Subcutaneous abdominal adipose tissue (tissue), 5 donors: ENCODE results near the gene CFAP61.

ENCODE experiments used
- H3K27ac ChIP-seq: one replicate; pipeline ENCODE4 v1.7.0; 2013; ENCODE audit warnings: low read depth, mild to moderate bottlenecking, inconsistent platforms, low read length, moderate library complexity
- H3K27me3 ChIP-seq, 5 donors: one replicate each; pipeline ENCODE4 v1.7.0; 2013; ENCODE audit warnings: low read length in 5 of 5, inconsistent platforms in 1 of 5; ENCODE audit not compliant: control insufficient read depth in 5 of 5, insufficient read depth in 4 of 5
- H3K36me3 ChIP-seq, 5 donors: one replicate each; pipeline ENCODE4 v1.7.0; 2013; ENCODE audit warnings: low read length in 5 of 5; ENCODE audit not compliant: control insufficient read depth in 5 of 5, insufficient read depth in 5 of 5
- H3K4me1 ChIP-seq, 5 donors: one replicate each; pipeline ENCODE4 v1.7.0; 2013; ENCODE audit warnings: low read length in 5 of 5, mild to moderate bottlenecking in 3 of 5, moderate library complexity in 1 of 5; ENCODE audit not compliant: control insufficient read depth in 5 of 5, insufficient read depth in 5 of 5
- H3K4me3 ChIP-seq, 5 donors: one replicate each; pipeline ENCODE4 v1.7.0; 2013; ENCODE audit warnings: low read length in 5 of 5, low read depth in 1 of 5
- H3K9ac ChIP-seq, 5 donors: one replicate each; pipeline ENCODE4 v1.7.0; 2013; ENCODE audit warnings: low read length in 5 of 5, mild to moderate bottlenecking in 4 of 5, moderate library complexity in 3 of 5
- H3K9me3 ChIP-seq, 5 donors: one replicate each; pipeline ENCODE4 v1.7.0; 2013; ENCODE audit warnings: low read length in 5 of 5; ENCODE audit not compliant: control insufficient read depth in 5 of 5
- donor health status: healthy.
- donor health status: healthy.
- donor health status: healthy.
- donor health status: healthy.
- donor health status: healthy.

The CFAP61 gene

DNA sequence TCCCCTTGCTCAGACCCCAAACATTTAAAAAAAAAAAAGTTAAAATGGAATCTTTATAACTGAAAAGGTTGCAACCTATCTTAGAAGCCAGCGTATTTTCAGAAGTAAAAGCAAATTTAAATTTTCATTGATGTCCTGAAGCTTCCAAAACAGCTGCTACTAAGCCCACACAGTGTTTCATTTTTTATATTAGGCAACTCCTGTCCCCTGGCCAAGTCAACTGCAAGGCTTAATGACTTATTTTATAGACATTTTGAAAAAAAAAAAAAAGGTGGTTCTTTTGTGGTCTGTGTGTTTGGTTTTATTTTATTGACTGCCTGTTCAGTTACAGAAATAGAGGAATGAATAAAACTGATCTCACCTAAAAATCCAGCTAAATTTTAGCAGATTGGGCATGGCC, 13.0 kb downstream of the CFAP61 start:
- Histone ChIP-seq H3K4me3 (no peak overlapping the region), H3K9me3 (no peaks in the 10 kb centered on the region), H3K4me1 (no peaks in the 10 kb centered on the region)

DNA sequence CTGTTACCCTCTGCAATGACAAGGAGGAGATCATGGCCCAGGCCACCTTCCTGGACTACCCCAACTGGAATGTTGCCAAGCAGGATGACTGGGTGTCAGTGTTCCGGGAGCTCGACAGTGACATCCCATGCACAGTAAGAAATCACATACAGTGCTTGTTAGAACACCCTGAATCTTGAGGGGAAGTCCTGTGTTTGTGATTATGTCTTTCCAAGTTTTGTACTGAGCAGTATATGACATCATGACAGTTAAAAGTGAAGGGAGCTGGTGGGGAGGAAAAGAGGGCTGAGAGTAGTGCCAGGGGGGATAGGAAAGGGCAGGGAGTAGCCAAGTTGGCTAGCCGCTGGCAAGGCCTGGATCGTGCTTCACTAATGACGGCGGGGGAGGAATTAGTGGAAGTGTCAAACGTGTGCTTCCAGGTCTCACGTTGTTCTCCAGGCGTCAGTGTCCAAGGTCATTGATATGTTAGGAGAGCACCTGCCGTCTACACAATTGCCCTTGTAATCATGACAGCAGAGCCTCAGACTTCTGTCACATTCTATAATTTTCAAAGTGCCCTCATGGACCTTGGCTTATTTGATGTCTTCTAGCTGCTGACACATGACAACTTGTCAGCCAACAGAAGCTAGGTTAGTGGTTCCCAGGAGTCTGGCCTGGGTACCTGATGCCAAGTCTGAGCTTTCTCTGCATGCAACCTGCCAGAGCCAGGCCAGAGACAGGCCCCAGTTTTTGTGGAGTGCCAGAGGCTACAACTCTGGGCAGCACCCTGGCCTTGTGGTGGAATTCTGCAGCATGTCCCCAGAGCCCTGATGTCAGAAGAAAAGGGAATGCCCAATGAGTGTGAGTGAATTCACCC, 18.8 kb downstream of the CFAP61 start:
- H3K27ac ChIP-seq = no peak overlapping the region
- H3K9me3 ChIP-seq = no peaks in the 10 kb centered on the region
- no peaks in the 10 kb centered on the region for H3K4me1 ChIP-seq
- H3K36me3 ChIP-seq = no peaks in the 10 kb centered on the region
- H3K4me3 ChIP-seq = no peak overlapping the region
- peaks cover 0 to 8% (median 3%) of the 10 kb centered on the region in 5 donors for H3K27me3 ChIP-seq
- no peak overlapping the region for H3K9ac ChIP-seq

More for the DNA sequence above, 13.0 kb downstream of the CFAP61 start:
- Histone ChIP-seq H3K36me3 (no peaks in the 10 kb centered on the region), H3K27me3 (peaks cover 0 to 6% (median 0%) of the 10 kb centered on the region in 5 donors), H3K9ac (no peak overlapping the region), H3K27ac (no peak overlapping the region)

DNA sequence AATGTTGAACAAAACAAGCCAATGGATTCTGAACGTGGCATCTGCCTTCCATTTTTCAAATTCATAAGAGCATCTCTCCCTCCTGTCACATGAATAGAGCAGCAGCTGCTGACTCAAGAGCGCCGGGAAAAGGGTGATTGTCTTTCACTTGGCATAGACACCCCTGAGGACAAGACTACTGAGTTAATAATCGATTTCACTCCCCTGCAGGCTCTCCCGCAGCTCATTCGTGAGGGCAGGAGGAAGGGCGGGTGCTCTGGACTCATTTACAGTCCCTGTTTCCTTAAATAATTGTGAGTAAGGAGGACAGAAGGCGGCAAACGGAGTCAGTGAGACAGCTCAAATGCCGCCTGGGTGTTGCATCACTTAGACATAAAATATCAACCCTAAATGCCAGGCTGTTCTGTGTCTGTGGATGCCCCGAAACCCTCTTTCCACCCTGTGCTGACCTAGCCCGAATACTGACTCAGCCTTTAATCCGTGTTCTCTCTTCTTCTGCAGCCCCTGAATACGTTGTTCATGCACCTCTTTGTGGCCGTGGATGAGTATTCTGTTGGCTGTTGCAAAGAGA, 21.6 kb downstream of the CFAP61 start:
- Histone ChIP-seq H3K27me3 (peaks cover 0 to 8% (median 3%) of the 10 kb centered on the region in 5 donors), H3K36me3 (no peaks in the 10 kb centered on the region), H3K9ac (no peak overlapping the region), H3K9me3 (no peaks in the 10 kb centered on the region), H3K27ac (no peak overlapping the region), H3K4me1 (no peaks in the 10 kb centered on the region), H3K4me3 (no peak overlapping the region)

DNA sequence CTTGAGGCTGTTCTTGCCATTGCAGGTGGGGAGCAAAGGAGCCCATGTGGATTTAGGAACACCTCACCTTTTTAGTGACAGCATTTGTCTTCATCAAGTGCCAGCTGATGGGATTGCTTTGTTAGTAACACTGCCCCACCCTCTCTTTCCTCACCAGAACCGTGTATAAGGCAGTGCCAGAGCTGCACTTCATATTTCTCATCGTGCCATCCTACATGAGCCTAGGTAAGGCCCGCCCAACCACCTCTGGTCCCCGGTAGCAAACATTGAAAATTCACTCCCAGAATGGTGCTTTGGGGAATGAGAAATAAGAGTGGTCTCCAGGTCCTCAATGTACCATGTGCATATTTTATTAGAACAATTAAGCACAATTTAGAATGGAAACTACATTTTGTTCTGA, 22.7 kb downstream of the CFAP61 start:
- H3K9ac ChIP-seq = no peak overlapping the region
- no peak overlapping the region for H3K27ac ChIP-seq
- no peaks in the 10 kb centered on the region for H3K4me1 ChIP-seq
- H3K27me3 ChIP-seq = peaks cover 0 to 8% (median 3%) of the 10 kb centered on the region in 5 donors
- no peaks in the 10 kb centered on the region for H3K9me3 ChIP-seq
- no peaks in the 10 kb centered on the region for H3K36me3 ChIP-seq
- no peak overlapping the region for H3K4me3 ChIP-seq

DNA sequence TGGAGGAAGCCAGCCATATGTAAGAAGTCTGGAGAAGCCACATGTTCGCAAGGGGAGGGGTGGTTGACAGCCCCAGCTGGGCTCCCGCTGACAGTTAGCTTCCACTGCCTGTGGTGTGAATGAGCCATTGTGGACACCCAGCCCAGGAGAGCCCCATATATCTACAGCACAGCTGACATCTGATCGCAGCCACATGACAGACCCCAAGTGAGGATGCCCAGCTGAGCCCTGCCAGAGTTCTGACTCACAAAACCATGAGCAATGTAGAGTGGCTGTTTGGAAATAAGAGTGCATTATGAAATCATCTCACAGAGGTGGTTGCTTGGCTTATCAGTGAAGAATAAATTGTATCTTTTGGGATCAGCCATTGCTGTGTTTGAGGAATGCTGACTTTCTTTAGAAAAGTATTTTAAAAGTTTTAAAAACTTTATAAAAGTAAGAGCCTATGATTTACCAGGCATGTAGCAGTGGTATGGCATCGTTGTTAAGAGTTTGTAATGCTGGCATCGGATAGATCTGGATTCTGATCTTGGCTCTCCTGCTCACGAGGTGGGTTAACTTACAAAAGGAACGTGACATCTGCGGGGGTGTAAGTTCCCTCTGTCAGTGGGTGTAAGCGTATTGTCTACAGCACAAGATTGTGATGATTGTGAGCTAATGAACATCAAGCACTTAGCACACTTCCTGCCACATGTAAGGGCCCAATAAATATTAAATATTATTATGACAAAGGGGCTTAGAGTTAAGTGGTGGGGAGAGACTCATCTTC, 24.1 kb downstream of the CFAP61 start:
- Histone ChIP-seq H3K27me3 (peaks cover 0 to 9% (median 5%) of the 10 kb centered on the region in 5 donors), H3K9me3 (no peaks in the 10 kb centered on the region), H3K4me1 (no peaks in the 10 kb centered on the region), H3K27ac (no peak overlapping the region), H3K4me3 (no peak overlapping the region), H3K9ac (no peak overlapping the region), H3K36me3 (no peaks in the 10 kb centered on the region)

DNA sequence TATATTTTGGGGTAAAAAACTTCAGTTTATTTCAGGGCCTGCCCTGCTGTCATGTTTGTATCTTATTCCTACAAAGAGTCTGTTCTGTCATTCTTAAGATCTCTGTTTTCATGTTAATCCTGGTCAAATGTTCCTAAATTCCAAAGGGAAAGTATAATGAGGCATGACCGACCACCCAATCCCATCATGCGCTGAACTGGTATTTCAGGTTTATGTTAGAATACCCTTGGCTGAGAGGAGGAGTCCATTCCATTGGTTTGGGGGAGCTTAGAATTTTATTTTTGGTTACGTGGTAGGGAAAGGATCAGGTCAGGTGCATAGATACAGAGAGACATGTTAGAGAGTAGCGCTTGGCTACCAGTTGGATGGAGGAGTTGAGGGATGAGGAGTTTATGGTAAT, 25.7 kb downstream of the CFAP61 start:
- peaks cover 0 to 15% (median 7%) of the 10 kb centered on the region in 5 donors for H3K27me3 ChIP-seq
- H3K27ac ChIP-seq = no peak overlapping the region
- H3K4me3 ChIP-seq = no peak overlapping the region
- H3K36me3 ChIP-seq = no peaks in the 10 kb centered on the region
- no peak overlapping the region for H3K9ac ChIP-seq
- no peaks in the 10 kb centered on the region for H3K4me1 ChIP-seq
- no peaks in the 10 kb centered on the region for H3K9me3 ChIP-seq

DNA sequence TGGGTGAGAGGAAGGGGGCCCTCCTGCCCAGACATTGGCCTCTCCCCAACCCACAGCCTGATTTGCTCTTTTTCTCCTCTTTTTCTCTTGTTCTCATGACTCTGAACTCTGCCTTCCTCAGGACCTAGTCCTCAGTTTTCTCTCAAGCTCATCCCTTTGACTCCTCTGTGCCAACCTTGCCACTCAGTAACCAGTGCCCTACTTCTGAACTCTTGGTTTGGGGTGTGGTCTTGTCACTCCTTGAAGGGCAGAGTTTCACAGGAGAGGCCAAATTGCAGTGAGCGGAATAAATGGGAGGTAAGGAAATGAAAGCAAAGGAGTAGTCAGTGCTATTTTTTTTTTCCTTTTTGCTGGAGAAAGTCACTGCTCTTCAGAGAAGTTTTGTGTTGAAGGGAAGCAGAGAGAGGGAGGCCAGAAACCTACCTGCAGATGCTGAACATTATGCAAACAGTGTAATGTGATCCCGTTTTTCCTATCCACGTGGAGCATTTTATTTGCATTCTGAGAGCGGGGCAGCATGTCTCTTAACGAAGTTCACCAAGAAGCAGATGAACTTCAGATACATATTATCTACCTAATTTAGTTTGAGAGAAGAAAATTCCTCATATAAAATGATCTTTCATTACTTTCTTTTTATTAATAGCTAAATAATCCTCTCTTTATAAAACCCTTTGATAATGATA, 26.9 kb downstream of the CFAP61 start:
- H3K9ac ChIP-seq = no peak overlapping the region
- H3K4me1 ChIP-seq = peaks cover 0 to 2% (median 0%) of the 10 kb centered on the region in 5 donors
- H3K9me3 ChIP-seq = no peaks in the 10 kb centered on the region
- H3K4me3 ChIP-seq = no peak overlapping the region
- H3K36me3 ChIP-seq = no peaks in the 10 kb centered on the region
- H3K27me3 ChIP-seq = peaks cover 0 to 15% (median 6%) of the 10 kb centered on the region in 5 donors
- no peak overlapping the region for H3K27ac ChIP-seq

DNA sequence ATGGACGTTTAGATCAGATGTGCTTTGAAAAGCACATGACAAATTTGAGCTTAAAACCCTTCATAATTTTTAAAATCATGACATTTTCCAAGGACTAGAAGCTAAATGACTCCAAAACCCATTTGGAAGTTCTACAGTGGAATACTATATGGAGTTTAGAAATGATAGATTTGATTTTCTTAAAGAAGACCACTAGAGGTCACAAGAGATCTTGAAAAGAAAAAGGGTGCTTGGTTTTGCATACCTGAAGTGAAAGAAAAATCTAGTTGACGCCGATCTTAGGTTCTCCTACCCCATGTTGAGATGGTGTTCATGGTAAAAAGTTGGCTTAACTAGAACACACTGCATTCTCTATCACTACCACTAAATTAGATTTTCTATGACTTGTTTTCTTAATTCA, 31.5 kb downstream of the CFAP61 start:
- no peak overlapping the region for H3K4me3 ChIP-seq
- H3K9me3 ChIP-seq = no peaks in the 10 kb centered on the region
- H3K27me3 ChIP-seq = peaks cover 0 to 7% (median 3%) of the 10 kb centered on the region in 5 donors
- no peaks in the 10 kb centered on the region for H3K36me3 ChIP-seq
- H3K4me1 ChIP-seq = peaks cover 0 to 5% (median 2%) of the 10 kb centered on the region in 5 donors
- no peak overlapping the region for H3K9ac ChIP-seq
- H3K27ac ChIP-seq = no peak overlapping the region

DNA sequence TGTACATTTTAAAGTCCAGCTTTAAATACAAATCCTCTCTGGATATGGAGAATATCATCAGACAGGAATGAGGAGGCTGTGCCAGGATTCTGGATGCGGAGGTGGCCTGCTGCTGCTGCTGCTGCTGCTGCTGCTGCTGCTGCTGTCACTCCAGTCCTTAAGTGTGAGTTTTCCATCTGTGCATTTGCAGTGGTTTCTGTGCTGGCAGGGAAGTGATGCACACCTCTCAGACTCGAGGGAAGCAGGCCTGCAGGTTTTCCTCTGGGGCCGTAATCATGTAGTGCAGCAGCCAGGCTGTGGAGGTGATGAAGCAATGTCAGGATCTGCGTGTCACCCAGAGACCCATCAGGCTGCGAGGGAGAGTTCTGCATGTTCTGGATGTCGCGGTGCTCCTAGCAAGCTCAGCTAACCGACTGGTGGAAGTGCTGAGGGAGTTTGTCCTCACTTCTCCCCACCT, 32.0 kb downstream of the CFAP61 start:
- peaks cover 0 to 10% (median 5%) of the 10 kb centered on the region in 5 donors for H3K4me1 ChIP-seq
- H3K9me3 ChIP-seq = no peaks in the 10 kb centered on the region
- no peak overlapping the region for H3K9ac ChIP-seq
- H3K27ac ChIP-seq = no peak overlapping the region
- peaks cover 0 to 7% (median 3%) of the 10 kb centered on the region in 5 donors for H3K27me3 ChIP-seq
- H3K36me3 ChIP-seq = no peaks in the 10 kb centered on the region
- H3K4me3 ChIP-seq = no peak overlapping the region
